Hypothalamus (tissue), 51 donors: ENCODE data around the gene HPX.

Experiments used
- DNase-seq, 51 donors: peaks; one replicate each; lab custom pipeline; 2025; lab: John Stamatoyannopoulos, UW

Gene HPX, protein sequence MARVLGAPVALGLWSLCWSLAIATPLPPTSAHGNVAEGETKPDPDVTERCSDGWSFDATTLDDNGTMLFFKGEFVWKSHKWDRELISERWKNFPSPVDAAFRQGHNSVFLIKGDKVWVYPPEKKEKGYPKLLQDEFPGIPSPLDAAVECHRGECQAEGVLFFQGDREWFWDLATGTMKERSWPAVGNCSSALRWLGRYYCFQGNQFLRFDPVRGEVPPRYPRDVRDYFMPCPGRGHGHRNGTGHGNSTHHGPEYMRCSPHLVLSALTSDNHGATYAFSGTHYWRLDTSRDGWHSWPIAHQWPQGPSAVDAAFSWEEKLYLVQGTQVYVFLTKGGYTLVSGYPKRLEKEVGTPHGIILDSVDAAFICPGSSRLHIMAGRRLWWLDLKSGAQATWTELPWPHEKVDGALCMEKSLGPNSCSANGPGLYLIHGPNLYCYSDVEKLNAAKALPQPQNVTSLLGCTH

DNA sequence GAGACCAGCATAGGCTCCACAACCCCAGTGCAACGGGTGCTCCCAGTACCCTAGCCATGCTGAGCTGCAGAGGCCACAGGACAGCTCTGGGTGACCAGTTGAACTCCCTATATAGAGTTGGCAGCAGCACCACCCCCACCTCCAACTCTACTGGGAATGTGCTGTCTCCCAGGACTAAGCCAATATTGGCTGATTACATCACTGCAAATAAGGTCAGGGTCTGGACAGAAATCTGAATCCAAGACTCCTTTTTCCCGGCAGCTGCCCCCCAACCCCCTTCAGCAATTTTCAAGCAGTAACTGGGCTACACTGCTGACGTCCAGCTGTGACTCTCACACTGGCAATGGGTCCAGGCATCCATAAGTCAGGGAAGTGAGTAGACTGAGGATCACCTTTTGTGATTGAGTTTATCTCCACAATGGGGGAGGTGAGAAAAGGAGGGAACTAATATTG lies at the start of gene HPX:
TSS of gene HPX (minus strand) at position 82 of the 453 bp plus-strand sequence. CDS start at position 58, 24 bp downstream.
- DNase-seq, result no peak

DNA sequence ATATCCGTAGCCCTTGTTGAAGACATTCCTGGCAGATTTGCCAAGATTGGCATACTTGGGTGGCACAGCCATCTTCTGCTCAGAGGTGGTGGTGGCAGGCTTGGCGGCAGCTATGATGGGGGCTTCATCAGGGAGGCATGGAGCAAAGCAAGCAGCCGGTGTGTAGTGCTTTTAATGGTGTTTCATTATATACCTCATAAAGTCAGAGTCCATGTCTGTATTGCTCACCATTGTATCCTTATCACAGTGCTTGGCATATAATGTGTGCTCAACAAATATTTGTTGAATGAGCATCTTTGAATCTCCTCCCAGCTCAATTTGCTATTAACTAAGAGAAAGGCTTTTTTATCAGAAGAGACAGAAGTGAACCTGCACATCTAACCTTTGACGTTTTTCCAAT lies 48.5 kb upstream of the HPX start:
- DNase-seq, result no peak

DNA sequence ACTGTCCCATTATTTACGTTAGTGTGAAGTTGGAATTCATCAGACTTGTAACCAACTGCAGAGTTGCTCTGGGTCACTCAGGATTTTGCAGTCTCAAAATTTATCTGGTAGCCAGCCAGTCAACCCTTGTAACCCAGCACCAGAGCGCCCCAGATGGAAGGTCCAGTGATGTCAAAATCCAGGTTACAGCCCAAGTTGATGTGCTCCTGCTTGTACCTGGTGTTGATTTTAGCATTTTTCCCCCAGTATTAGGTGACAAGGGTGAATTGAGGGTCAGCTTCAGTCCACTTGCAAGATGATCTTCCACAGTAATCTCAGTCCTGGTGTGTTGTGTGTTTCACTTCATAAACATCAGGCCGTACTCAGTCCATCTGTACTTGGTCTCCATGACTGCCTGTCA lies 48.0 kb upstream of the HPX start:
- no peak for DNase-seq

DNA sequence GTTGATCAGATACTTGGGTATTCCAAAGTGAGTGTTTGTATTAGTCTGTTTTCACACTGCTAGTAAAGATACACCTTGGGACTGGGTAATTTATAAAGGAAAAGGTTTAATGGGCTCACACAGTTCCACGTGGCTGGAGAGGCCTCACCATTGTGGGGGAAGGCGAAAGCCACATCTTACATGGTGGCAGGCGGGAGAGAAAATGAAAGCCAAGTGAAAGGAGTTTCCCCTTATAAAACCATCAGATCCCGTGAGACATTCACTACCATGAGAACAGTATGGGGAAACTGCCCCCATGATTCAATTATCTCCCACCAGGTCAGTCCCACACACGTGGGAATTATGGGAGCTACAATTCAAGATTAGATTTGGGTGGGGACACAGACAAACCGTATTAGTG lies 47.6 kb upstream of the HPX start:
- DNase-seq, result no peak

DNA sequence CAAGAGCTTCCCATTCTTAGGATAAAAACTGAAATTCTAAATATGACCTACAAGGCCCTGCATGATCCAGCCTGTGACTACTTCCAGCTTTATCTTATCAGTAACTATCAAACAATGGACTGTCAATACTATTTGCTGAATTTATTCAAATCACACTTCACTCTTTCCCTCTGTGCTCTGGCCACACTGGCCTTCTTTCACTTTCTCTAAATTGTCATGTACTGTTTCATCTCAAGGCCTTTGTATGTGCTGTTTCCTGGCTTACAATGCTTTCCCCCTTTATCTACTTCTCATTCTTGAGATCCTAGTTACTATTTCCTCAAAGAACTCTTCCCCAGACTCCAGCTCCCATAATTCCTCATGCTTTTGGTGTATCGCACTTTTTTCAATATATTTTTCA lies 46.2 kb upstream of the HPX start:
- no peak for DNase-seq

DNA sequence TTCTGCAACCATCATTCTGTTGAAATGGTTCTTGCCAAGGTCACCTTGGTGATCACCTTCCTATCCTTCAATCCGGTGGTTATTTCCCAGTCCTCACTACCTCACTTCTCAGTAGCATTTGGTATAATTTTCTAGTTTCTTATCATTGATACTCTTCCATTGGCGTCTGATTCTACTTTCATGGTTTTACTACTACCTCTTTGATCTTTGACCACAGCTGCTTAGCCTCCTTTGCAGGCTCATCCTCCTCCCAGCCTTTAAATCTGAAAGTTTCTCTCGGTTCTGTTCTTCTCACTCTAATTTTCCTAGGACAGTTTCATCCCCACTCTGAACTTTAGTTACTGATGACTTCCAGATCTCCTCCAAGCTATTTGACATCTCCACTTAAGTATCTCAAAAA lies 45.5 kb upstream of the HPX start:
- DNase-seq, result no peak

DNA sequence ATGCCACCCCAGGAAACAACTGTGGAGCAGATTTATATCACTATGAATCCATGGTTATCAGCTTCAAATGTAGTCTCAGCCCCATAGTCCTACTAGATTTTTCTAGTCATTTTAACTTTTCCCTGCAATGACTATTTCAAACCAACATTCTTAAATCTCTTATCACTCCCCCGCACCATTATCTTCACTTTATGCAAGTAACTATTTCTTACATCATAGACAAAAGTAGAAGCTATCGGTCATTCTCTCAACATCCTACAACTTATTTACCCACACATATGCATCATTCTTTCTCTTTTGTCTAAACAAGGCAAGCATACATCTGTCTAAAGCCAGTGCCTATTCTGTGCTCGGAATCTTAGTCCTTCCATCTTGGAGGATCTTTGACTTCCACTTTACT lies 44.9 kb upstream of the HPX start:
- no peak for DNase-seq

DNA sequence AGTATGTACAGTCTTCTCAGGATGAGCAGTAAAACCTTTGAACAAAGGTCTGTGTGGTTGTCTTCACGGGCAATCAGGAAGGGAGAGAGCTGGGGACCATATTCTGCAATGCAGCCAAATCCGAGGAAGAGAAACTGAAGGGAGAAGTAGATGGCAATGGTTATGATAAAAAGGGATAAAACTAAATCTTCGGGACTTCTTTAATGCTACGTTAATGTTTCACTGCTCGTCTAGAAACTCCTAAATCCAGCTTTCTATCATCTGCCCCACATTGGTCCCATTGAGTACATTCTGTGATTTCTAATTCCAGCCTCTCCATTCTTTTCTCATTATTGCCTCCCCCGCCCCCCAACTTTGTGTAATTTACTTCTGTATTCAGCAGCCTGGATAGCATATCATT lies 42.2 kb upstream of the HPX start:
- DNase-seq, result no peak

DNA sequence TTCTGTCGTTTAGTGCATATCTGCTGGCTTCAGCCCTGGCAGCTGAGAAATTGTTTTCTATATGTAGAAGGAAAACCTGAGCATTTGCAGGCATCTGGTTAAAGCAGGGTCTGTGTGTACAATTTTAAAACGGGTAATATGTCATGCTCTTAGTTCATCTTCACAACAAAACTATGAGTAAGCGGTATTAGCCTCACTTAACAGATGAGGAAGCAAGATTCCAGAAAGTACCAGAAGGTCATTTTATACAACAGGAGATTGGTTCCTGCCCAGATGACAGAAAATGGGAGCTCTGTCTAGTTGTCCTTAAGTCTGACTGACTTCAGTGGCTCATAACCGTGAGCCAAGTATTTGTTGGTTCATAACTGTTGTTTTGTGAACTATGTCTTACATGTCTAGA lies 41.7 kb upstream of the HPX start:
- DNase-seq, result no peak

DNA sequence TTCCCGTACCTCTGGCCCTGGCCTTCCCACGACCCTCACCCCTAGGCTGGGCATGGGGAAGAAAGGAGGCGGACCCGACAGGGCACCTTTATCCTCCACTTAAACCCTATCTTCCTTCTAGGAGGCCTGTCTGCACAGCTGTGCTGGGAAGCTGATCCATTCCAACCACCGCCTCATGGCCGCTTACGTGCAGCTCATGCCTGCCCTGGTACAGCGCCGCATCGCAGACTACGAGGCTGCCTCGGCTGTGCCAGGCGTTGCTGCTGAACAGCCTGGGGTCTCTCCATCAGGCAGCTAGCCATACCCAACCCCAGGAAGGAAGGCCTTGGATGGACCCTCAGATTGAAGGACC lies 41.1 kb upstream of the HPX start:
- DNase-seq, result peak in 2 of 51 donors; percentile 20 to 45

DNA sequence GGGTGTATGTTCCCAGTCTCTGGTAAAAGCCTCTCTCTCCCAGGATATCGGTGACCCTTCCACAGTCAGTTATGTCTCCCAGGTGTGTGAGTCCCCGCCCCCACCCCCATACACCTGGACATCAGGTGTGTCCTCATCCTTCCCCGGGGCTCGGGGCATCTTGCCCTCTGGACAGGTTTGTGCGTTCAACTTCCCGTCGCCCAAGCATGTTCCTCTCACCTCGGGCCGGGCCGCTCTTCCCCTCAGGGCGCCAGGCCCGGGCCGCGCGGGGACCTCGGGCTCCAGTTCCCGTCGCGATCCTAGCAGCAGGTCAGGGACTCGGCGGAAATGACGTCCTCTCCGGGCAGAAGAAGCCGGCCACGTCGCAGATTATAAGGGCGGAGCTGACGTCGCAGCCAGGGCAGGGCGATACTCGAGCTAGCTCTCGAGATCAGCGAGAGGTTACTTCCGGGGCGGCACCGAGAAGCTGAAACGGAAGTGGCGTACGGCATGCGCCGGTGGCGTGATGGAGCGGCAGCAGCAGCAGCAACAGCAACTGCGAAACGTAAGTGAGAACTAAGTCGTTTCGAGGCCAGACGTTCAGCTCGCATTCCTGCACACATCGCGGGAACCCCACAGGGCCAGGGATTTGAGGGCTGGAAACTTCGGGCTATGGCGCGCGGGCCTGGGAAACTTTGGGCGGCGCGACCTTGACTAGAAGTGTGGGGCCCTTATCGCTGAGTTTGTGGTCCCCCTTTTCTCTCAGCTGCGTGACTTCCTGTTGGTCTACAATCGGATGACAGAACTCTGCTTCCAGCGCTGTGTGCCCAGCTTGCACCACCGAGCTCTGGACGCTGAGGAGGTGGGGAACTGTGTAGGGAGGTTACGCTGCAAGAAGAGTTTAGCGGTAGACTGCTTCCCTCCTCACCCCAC lies 40.5 kb upstream of the HPX start, which contains the start of the genes ARFIP2 and TIMM10B:
TSS of gene ARFIP2 (minus strand) at position 320 of the 912 bp plus-strand sequence. CDS start 910 bp downstream, outside the sequence.
TSS of gene TIMM10B (plus strand) at position 490 of the 912 bp plus-strand sequence. CDS start at position 506, 16 bp downstream.
- peak; percentile 39 to 100 (median 98) for DNase-seq

DNA sequence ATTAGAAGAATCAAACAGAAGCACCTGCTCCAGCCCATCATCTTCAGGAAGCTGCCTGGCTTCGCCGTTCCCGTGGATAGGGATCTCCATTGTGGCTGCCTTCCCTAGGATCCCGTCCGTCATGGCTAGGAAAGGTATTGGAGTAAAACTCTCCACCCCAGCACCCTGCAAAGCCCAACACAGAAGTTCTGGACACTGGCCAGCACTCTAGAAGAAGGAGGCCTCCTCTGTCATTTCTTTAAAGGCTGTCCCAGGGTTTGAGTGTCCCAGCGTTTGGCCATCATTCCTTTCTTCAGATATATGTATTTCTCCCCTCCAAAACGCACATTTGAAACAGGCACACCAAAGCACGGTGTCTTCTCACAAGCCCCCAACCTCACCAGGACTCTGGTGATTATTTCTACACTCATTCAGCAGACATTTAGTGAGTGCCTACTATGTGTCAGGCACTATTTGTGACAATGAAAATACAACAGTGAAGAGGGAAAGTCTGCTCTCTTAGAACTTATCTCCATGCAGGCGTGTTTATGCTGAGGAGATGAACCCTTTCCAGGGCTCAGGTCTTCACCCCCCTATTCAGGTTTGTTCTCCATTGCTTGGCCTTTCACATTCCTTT lies 39.6 kb upstream of the HPX start:
- DNase-seq, result no peak

DNA sequence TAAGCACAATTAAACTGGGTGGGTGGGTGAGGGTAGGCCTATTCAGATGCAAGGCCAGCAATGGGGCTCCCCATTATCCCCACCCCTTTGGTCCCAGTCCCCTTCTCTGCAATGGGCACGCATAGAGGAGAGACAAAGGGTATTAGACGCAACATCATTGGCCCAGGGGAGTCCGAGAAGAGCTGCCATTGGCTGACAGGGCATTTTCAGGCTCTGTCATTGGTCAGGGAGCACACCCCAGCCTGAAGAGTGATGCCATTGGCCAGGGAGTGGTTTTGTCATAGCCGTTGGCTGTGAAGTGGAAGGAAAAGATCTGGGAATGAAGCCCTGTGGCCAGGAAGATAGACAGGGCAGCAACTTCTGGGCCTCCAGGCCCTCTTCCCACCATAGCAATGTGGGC lies 35.8 kb upstream of the HPX start:
- DNase-seq, result no peak

DNA sequence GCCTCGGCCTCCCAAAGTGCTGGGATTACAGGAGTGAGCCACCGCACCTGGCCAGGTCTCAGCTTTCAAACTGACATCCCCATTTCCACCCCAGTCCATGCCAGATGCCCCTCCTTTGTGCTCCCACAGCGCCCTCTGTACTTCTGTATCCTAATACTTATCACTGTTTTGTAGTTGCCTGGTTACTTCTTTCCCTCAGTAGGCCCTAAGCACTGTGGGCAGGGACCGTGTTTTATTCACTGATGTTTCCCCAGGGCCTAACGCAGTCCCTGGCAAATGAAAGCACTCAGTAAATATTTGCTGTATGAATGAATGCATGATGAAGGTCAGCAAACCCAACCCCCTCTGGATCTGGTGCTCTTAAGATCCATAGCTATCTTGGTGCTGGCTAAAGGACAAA lies 35.1 kb upstream of the HPX start:
- no peak for DNase-seq

DNA sequence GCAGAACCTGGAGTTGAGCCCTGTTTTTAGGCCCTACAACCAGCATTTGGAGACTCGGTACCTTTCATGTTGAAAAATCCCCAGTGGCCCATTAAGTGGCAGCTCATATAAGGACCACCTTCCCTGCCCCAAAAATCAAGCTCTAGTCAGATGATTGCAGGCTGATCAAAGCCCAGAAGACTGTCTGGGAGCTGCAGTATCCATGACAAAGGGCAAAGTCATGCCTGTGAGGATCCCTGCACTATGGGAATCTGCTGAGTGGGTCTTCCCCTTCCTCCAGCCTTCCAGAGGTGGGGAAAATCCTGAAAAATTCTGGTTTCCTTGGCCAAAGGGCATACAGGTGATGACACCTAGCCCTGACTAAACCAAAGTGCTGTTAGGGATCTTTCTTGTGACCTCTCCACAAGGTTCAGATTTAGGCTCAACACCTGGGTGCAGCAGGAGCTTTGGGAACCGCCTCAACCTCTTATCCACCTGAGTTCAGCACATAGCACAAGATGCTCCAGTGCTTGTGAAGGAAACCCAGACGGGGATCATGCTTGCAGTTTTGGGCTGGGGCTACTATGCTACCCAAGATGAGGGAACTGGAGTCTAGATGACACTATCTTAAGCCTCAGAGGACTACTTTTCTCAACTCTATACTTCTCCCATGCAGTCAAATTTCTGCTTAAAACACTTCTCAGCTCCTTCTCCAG lies 34.2 kb upstream of the HPX start:
- peak in 1 of 51 donors; percentile 7 for DNase-seq

DNA sequence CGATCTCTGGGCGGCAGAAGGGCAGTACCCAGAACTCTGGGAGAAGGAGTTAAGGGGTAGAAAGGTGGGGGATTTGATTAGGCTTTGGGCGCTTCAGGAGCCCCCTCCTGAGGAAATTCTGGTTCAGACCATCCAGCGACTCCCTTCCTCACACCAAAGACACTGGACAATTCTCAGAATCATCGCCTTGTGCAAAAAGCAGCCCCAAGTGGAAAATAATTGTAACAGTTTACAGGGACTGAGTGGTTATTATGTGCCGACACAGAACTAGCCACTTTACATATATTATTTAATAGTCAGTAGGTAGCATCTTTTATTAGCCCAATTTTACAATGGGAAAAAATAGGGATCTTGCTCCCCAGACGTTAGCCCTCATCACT lies 33.6 kb upstream of the HPX start:
- DNase-seq, result no peak

DNA sequence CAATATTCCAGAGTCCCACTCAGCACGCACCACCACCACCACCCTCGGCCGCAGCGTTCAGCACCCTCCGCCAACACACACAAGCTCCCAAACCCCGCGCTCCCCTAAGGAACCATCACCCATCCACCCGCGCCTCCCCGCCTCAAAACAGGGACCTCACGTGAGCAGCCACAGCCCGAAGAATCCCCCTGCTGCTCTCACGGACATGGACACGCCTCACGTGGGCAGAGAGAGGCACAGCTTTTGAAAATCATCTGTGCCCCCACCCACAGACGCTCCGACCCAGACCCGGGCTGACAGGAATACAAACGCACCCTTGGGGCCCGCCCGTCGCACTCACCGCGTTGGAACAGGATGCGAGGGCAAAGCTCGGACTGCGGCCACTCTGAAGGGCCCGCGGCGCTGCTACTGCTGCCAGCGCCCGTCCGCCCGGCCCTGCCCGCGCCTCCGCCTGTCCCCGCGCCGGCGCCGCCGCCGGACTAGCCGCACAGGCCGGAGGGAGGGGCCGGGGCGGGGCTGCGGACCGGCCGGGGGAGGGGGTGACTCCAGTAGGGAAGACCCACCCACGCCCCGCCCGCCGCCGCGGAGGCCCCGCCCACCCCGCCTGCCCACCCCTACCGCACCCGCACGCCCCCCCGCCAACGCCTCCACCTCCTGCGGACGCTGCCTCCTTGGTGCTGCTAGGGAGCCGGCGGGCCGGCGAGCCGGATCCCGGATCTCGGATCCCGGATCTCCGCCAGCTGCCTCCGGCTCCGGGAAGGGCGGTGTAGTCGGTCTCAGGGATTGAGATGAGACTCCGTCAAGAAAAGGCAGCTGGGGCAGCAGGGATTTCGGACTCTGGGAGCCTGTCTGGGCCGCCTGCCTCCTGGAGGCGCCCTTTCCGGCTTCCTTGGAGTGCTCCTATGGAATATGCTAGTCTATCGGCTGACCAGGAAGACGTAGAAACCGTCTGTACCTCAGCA lies 32.9 kb upstream of the HPX start, which contains the start of gene TRIM3:
TSS of gene TRIM3 (minus strand) at position 491 of the 962 bp plus-strand sequence. CDS start 8,246 bp downstream, outside the sequence.
- DNase-seq, result peak; percentile 32 to 98 (median 88)

DNA sequence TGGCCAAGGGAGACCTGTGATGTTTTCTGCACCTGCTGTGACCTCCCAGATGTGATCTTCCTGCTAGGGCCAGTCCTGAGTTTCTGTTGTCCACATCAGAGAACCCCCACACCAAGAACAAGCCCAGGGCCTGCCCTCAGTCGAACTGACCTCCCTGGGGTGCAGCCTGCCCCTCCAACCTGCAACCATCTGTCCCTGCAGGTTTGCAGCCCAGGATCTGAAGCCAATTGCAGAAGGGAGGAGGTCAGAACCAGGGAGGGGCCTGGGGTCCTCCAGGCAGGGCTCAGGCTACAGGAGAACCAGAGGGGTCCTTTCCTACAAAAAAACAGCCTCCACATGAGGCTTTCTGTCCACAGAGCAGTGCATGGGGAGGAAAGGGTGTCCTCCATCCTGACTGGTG lies 32.1 kb upstream of the HPX start:
- DNase-seq, result no peak

DNA sequence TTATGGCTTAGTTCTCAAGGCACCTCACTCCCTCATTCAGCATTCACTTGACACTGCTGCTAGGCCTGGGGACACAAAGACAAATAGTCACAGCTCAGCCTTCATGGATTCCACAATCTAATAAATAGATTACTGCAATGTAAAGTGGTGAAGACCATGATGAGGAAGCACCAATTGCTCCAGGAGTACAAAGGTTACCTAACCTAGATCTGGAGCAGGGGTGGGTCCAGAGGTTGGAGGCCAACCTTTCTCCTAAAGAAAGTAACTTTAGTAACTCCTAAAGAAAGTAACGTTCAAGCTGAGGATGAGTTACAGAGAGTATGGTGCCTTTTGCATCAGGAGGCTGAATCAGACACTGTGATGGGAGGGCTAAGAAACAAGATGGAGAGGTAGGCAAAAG lies 28.8 kb upstream of the HPX start:
- no peak for DNase-seq
